PC-9 (cell line): Measurements from ENCODE around the gene MYH7. TPM values are rescaled to one million over a fixed set of nuclear protein-coding genes. Genes with fewer than 3 reads are reported as not detected.

Experiments
- BruUV-seq: library from RNA; stranded (reverse); fragments of 400-500 nt; replicated peaks from 2 replicates; lab custom pipeline; 2021; lab: Mats Ljungman, UMichigan
- CTCF ChIA-PET: fragments of 300-600 bp; sonication (Branson Sonifier 250); formaldehyde crosslinking; loops from one replicate; lab custom pipeline; 2022; ENCODE audit warnings: antibody characterized with exemption; lab: Charles Lee
- POLR2A ChIA-PET: fragments of 300-600 bp; sonication (Branson Sonifier 250); formaldehyde crosslinking; loops from one replicate; lab custom pipeline; 2022; ENCODE audit warnings: antibody characterized with exemption; ENCODE audit not compliant: unreplicated experiment; lab: Charles Lee
- DNase-seq, 2 experiments: peaks; one replicate each; pipeline versions ENCODE4 v3.0.0 to v3.0.0-alpha.2; 2015 to 2022; ENCODE audit warnings: mixed read lengths in 1 of 2
- H2AFZ ChIP-seq: fragments of 200-600 bp; sonication (generic); 2 replicates; pipeline ENCODE4 v1.8.1; 2017; ENCODE audit warnings: antibody characterized with exemption
- H3F3A ChIP-seq: fragments of 200-600 bp; sonication (generic); 2 replicates; pipeline ENCODE4 v1.8.1; 2017; ENCODE audit warnings: antibody characterized with exemption, mild to moderate bottlenecking, low read depth; ENCODE audit not compliant: insufficient read depth
- H3K27ac ChIP-seq: fragments of 200-600 bp; sonication (generic); 2 replicates; pipeline ENCODE4 v1.6.1; 2016; ENCODE audit warnings: mixed run types
- H3K27me3 ChIP-seq: fragments of 200-600 bp; sonication (generic); 2 replicates; pipeline ENCODE4 v1.6.1; 2016; ENCODE audit warnings: low read depth, mixed run types; ENCODE audit not compliant: insufficient read depth
- H3K36me3 ChIP-seq: fragments of 200-600 bp; sonication (generic); 2 replicates; pipeline ENCODE4 v1.6.1; 2016; ENCODE audit warnings: low read depth, mixed run types
- H3K4me1 ChIP-seq: fragments of 200-600 bp; sonication (generic); replicated peaks from 2 replicates; pipeline ENCODE4 v1.6.1; 2016; ENCODE audit warnings: mixed run types; ENCODE audit not compliant: insufficient read depth
- H3K4me2 ChIP-seq: fragments of 200-600 bp; sonication (generic); 2 replicates; pipeline ENCODE4 v1.6.1; 2017; ENCODE audit warnings: mixed run types
- H3K4me3 ChIP-seq: fragments of 200-600 bp; sonication (generic); 2 replicates; pipeline ENCODE4 v1.6.1; 2016; ENCODE audit warnings: mixed run types
- H3K79me2 ChIP-seq: fragments of 200-600 bp; sonication (generic); 2 replicates; pipeline ENCODE4 v1.6.1; 2017; ENCODE audit warnings: low read depth, mixed run types
- H3K9me2 ChIP-seq: fragments of 200-600 bp; sonication (generic); 2 replicates; pipeline ENCODE4 v1.8.1; 2017; ENCODE audit warnings: mild to moderate bottlenecking; ENCODE audit not compliant: insufficient read depth
- H3K9me3 ChIP-seq: fragments of 200-600 bp; sonication (generic); 2 replicates; pipeline ENCODE4 v1.8.1; 2016; ENCODE audit warnings: low read depth; ENCODE audit not compliant: insufficient read depth
- H4K20me1 ChIP-seq: fragments of 200-600 bp; sonication (generic); 2 replicates; pipeline ENCODE4 v1.8.1; 2017; ENCODE audit not compliant: insufficient read depth
- CTCF ChIP-seq: fragments of 200-600 bp; sonication (generic); conservative IDR thresholded peaks from 2 replicates; pipeline ENCODE4 v1.6.1; 2017; ENCODE audit warnings: mixed run types, antibody characterized with exemption, mild to moderate bottlenecking, moderate library complexity
- EZH2 ChIP-seq: fragments of 200-600 bp; sonication (generic); IDR thresholded peaks from 2 replicates; pipeline ENCODE4 v1.8.0; 2017; ENCODE audit warnings: antibody characterized with exemption, low read depth
- intact Hi-C: fragments of 100-400 bp; cut with micrococcal nuclease; formaldehyde crosslinking; loops from one replicate; pipeline ENCODE4 v1.10.0; 2022; ENCODE audit not compliant: unreplicated experiment
- total RNA-seq: library from RNA; stranded (reverse); gene quantifications from 2 replicates; pipeline ENCODE4 v1.2.3, GENCODE V29; 2021

MYH7 gene
- total RNA-seq, 1 experiment from 2014 or later, result not detected

GRCh38 chr14:23409475-23409874 is 26.0 kb downstream of the MYH7 start:
- Histone ChIP-seq H3K36me3 (no peaks in the 10 kb centered on the region), H3K4me1 (no peaks in the 10 kb centered on the region), H3K79me2 (no peaks in the 10 kb centered on the region), H3K9me2 (no peaks in the 10 kb centered on the region), H3K9me3 (no peaks in the 10 kb centered on the region), H3K4me3 (no peak overlapping the region), H3F3A (no peaks in the 10 kb centered on the region), H3K27me3 (peaks cover 83% of the 10 kb centered on the region), H3K4me2 (no peak overlapping the region), H4K20me1 (no peaks in the 10 kb centered on the region), H2AFZ (no peak overlapping the region), H3K27ac (no peak overlapping the region)
- no peak for TF ChIP-seq CTCF
- TF ChIP-seq EZH2, result no peak
- DNase-seq, result no peak
- no TSS peak for BruUV-seq
- ChIA-PET CTCF (no interaction called here), POLR2A (no interaction called here)
- intact Hi-C loops, result no loop called here

GRCh38 chr14:23408307-23408630 is 27.2 kb downstream of the MYH7 start:
- Histone ChIP-seq H3K9me2 (no peaks in the 10 kb centered on the region), H3K27ac (no peak overlapping the region), H3K4me2 (no peak overlapping the region), H3K79me2 (no peaks in the 10 kb centered on the region), H3K4me1 (no peaks in the 10 kb centered on the region), H3K27me3 (peaks cover 87% of the 10 kb centered on the region), H3K36me3 (no peaks in the 10 kb centered on the region), H4K20me1 (no peaks in the 10 kb centered on the region), H3F3A (no peaks in the 10 kb centered on the region), H3K9me3 (no peaks in the 10 kb centered on the region), H3K4me3 (no peak overlapping the region), H2AFZ (no peak overlapping the region)
- ChIA-PET CTCF (no interaction called here), POLR2A (no interaction called here)
- no TSS peak for BruUV-seq
- DNase-seq, result no peak
- TF ChIP-seq CTCF, result no peak
- no peak for TF ChIP-seq EZH2
- intact Hi-C loops, result no loop called here

- DNase-seq, result no peak
- Histone ChIP-seq H3K27ac (no peak within 1 kb of the TSS), H3K36me3 (no peaks in the 10 kb centered on the region), H3K4me2 (no peak within 1 kb of the TSS), H3K79me2 (no peaks in the 10 kb centered on the region), H3K9me3 (no peaks in the 10 kb centered on the region), H2AFZ (no peak within 1 kb of the TSS), H3K4me3 (no peak within 1 kb of the TSS), H4K20me1 (no peaks in the 10 kb centered on the region), H3K9me2 (no peaks in the 10 kb centered on the region), H3F3A (no peaks in the 10 kb centered on the region), H3K4me1 (no peaks in the 10 kb centered on the region), H3K27me3 (peaks cover 88% of the 10 kb centered on the region)
- no peak for TF ChIP-seq CTCF
- no TSS peak for BruUV-seq
- CTCF ChIA-PET, result no interaction called here
- intact Hi-C loops, result no loop called here
- POLR2A ChIA-PET, result no interaction called here
These were observed 27.7 kb downstream of the MYH7 start, which contains the start of gene MYH6 for GRCh38 chr14:23407516-23408306. TSS of gene MYH6 (minus strand) at chr14:23408273. CDS start at chr14:23407223, 1,050 bp downstream.
